ENCODE results near the gene SLC3A2. TPM values are rescaled to one million over a fixed set of nuclear protein-coding genes. Genes with fewer than 3 reads are reported as not detected.

The SLC3A2 gene
- total RNA-seq, 1 experiment from 2014 or later = 619 TPM

Other genes starting within 250 kb of the SLC3A2 start
- gene GANAB, start 234.3 kb upstream of the SLC3A2 start, total RNA-seq (2021) = 478 and 525 TPM in 2 replicates
- gene INTS5, start 227.6 kb upstream of the SLC3A2 start, total RNA-seq (2021) = 28.2 and 31.5 TPM in 2 replicates
- 86.7 and 94.9 TPM in 2 replicates for gene C11orf98, start 215.7 kb upstream of the SLC3A2 start, total RNA-seq (2021)
- gene CSKMT, start 215.6 kb upstream of the SLC3A2 start, total RNA-seq (2021) = 19.2 and 51.9 TPM in 2 replicates
- gene UQCC3, start 209.2 kb upstream of the SLC3A2 start, total RNA-seq (2021) = 16.1 and 25.4 TPM in 2 replicates
- 13.2 and 16.1 TPM in 2 replicates for gene LBHD1, start 208.6 kb upstream of the SLC3A2 start, total RNA-seq (2021)
- gene UBXN1, start 201.8 kb upstream of the SLC3A2 start, total RNA-seq (2021) = 143 and 150 TPM in 2 replicates
- gene LRRN4CL, start 191.4 kb upstream of the SLC3A2 start, total RNA-seq (2021) = 1.0 and 1.3 TPM in 2 replicates
- gene BSCL2, start 173.5 kb upstream of the SLC3A2 start, total RNA-seq (2021) = 173 and 201 TPM in 2 replicates
- 0.57 TPM in 1 of 2 replicates, not detected in the other for gene GNG3, start 173.2 kb upstream of the SLC3A2 start, total RNA-seq (2021)
- gene HNRNPUL2, start 153.4 kb upstream of the SLC3A2 start, total RNA-seq (2021) = 55.2 and 76.9 TPM in 2 replicates
- gene TTC9C, start 152.4 kb upstream of the SLC3A2 start, total RNA-seq (2021) = 65.3 and 71.4 TPM in 2 replicates
- 16.5 and 17.2 TPM in 2 replicates for gene ZBTB3, start 126.7 kb upstream of the SLC3A2 start, total RNA-seq (2021)
- 131 and 155 TPM in 2 replicates for gene POLR2G, start 119.3 kb upstream of the SLC3A2 start, total RNA-seq (2021)
- gene TAF6L, start 109.5 kb upstream of the SLC3A2 start, total RNA-seq (2021) = 31.2 and 36.4 TPM in 2 replicates
- gene TMEM179B, start 93.5 kb upstream of the SLC3A2 start, total RNA-seq (2021) = 45.5 and 48.3 TPM in 2 replicates
- 17.9 and 22.6 TPM in 2 replicates for gene TMEM223, start 88.9 kb upstream of the SLC3A2 start, total RNA-seq (2021)
- 45.6 and 56.1 TPM in 2 replicates for gene NXF1, start 75.5 kb upstream of the SLC3A2 start, total RNA-seq (2021)
- gene STX5, start 48.8 kb upstream of the SLC3A2 start, total RNA-seq (2021) = 61.9 and 65.8 TPM in 2 replicates
- gene TEX54, start 48.1 kb upstream of the SLC3A2 start, total RNA-seq (2021) = not detected in 2 replicates
- 72.4 and 74.1 TPM in 2 replicates for gene WDR74, start 41.3 kb upstream of the SLC3A2 start, total RNA-seq (2021)
- not detected in 2 replicates for gene CHRM1, start 40.5 kb downstream of the SLC3A2 start, total RNA-seq (2021)
- not detected in 2 replicates for gene SLC22A6, start 104.1 kb downstream of the SLC3A2 start, total RNA-seq (2021)
- not detected in 2 replicates for gene SLC22A8, start 134.9 kb downstream of the SLC3A2 start, total RNA-seq (2021)